MCF 10A (cell line): ENCODE results near the gene C1QL1. TPM values are rescaled to one million over a fixed set of nuclear protein-coding genes. Genes with fewer than 3 reads are reported as not detected.

Experiments
- BruUV-seq: library from RNA; stranded (reverse); fragments of 400-500 nt; replicated peaks from 2 replicates; lab custom pipeline; 2021; lab: Mats Ljungman, UMichigan
- CTCF ChIA-PET: fragments of 300-600 bp; sonication (Branson Sonifier 250); formaldehyde crosslinking; extraction: SDS; loops from one replicate; lab custom pipeline; 2021; ENCODE audit warnings: antibody characterized with exemption, inconsistent platforms; lab: Yijun Ruan, JAX
- POLR2A ChIA-PET: fragments of 300-600, 350-650 bp; sonication (Branson Sonifier 250); formaldehyde crosslinking; extraction: SDS; loops from one replicate; lab custom pipeline; 2020; ENCODE audit warnings: antibody characterized with exemption, inconsistent platforms; lab: Yijun Ruan, JAX
- DNase-seq: peaks from one replicate; pipeline ENCODE4 v3.0.0-alpha.2; 2018; ENCODE audit not compliant: unreplicated experiment
- H3K27ac Mint-ChIP-seq: one replicate; pipeline ENCODE4 v1.8.0; 2022; ENCODE audit warnings: mild to moderate bottlenecking, low read depth, mixed read lengths; ENCODE audit not compliant: unreplicated experiment
- H3K27me3 Mint-ChIP-seq: one replicate; pipeline ENCODE4 v1.8.0; 2022; ENCODE audit warnings: mixed read lengths; ENCODE audit not compliant: insufficient read depth, unreplicated experiment
- H3K36me3 Mint-ChIP-seq: one replicate; pipeline ENCODE4 v1.8.0; 2022; ENCODE audit warnings: mild to moderate bottlenecking, moderate library complexity, mixed read lengths; ENCODE audit not compliant: insufficient read depth, unreplicated experiment
- H3K4me1 Mint-ChIP-seq: one replicate; pipeline ENCODE4 v1.8.0; 2022; ENCODE audit warnings: mixed read lengths; ENCODE audit not compliant: insufficient read depth, unreplicated experiment
- H3K4me3 Mint-ChIP-seq: one replicate; pipeline ENCODE4 v1.8.0; 2022; ENCODE audit warnings: mild to moderate bottlenecking, moderate library complexity, mixed read lengths; ENCODE audit not compliant: unreplicated experiment
- H3K9me3 Mint-ChIP-seq: one replicate; pipeline ENCODE4 v1.8.0; 2022; ENCODE audit warnings: mixed read lengths; ENCODE audit not compliant: unreplicated experiment
- CTCF ChIP-seq: fragments of 200-600 bp; IDR thresholded peaks from one replicate; pipeline ENCODE4 v1.8.0; 2022; ENCODE audit warnings: antibody characterized with exemption, mild to moderate bottlenecking; ENCODE audit not compliant: unreplicated experiment
- intact Hi-C: fragments of 100-400 bp; cut with micrococcal nuclease; formaldehyde crosslinking; loops from 2 replicates; pipeline ENCODE4 v1.14.1; 2022
- total RNA-seq: library from RNA; stranded (reverse); gene quantifications from 2 replicates; pipeline ENCODE4 v1.2.3, GENCODE V29; 2022

The C1QL1 gene
- total RNA-seq, 1 experiment from 2014 or later = 0.96 TPM

- CTCF ChIA-PET = interaction anchor here (0.7 to 4.3 kb wide), 3 partner anchors 13 to 90 kb away, joined by 4 to 16 read pairs (median 13); no protein-coding TSS in a partner anchor
- no peaks in the 10 kb centered on the region for H3K9me3 Mint-ChIP-seq
- no TSS peak for BruUV-seq
- intact Hi-C loops = no loop called here
- H3K4me3 Mint-ChIP-seq = no peak overlapping the region
- no peaks in the 10 kb centered on the region for H3K36me3 Mint-ChIP-seq
- no peaks in the 10 kb centered on the region for H3K4me1 Mint-ChIP-seq
- H3K27ac Mint-ChIP-seq = no peak overlapping the region
- DNase-seq = no peak
- no peaks in the 10 kb centered on the region for H3K27me3 Mint-ChIP-seq
- POLR2A ChIA-PET = no interaction called here
- TF ChIP-seq CTCF = no peak
Measured at GRCh38 chr17:45008216-45008615, 40.1 kb upstream of the C1QL1 start.

- H3K4me3 Mint-ChIP-seq = no peak overlapping the region
- peak; percentile 5 for TF ChIP-seq CTCF
- intact Hi-C loops = loop anchor here (1.0 kb wide), 1 partner anchor 87 kb away; no protein-coding TSS in a partner anchor
- H3K4me1 Mint-ChIP-seq = no peaks in the 10 kb centered on the region
- POLR2A ChIA-PET = no interaction called here
- CTCF ChIA-PET = interaction anchor here (0.6 to 4.3 kb wide), 2 partner anchors 86 to 113 kb away, joined by 3 to 16 read pairs; no protein-coding TSS in a partner anchor
- H3K9me3 Mint-ChIP-seq = no peaks in the 10 kb centered on the region
- BruUV-seq = no TSS peak
- no peaks in the 10 kb centered on the region for H3K27me3 Mint-ChIP-seq
- H3K36me3 Mint-ChIP-seq = no peaks in the 10 kb centered on the region
- H3K27ac Mint-ChIP-seq = no peak overlapping the region
- DNase-seq = peak; percentile 27
Measured at GRCh38 chr17:45006927-45007461, 38.9 kb upstream of the C1QL1 start.

- no peaks in the 10 kb centered on the region for H3K9me3 Mint-ChIP-seq
- ChIA-PET CTCF (interaction anchor here (1.2 to 4.3 kb wide), 2 partner anchors 16 to 85 kb away, joined by 3 to 16 read pairs; no protein-coding TSS in a partner anchor), POLR2A (interaction anchor here (0.6 kb wide), 1 partner anchor 55 kb away, joined by 4 read pairs; no protein-coding TSS in a partner anchor)
- H3K4me1 Mint-ChIP-seq = no peaks in the 10 kb centered on the region
- DNase-seq = no peak
- TF ChIP-seq CTCF = no peak
- no peak overlapping the region for H3K27ac Mint-ChIP-seq
- no peak overlapping the region for H3K4me3 Mint-ChIP-seq
- no peaks in the 10 kb centered on the region for H3K27me3 Mint-ChIP-seq
- H3K36me3 Mint-ChIP-seq = no peaks in the 10 kb centered on the region
- intact Hi-C loops = loop anchor here (1.0 kb wide), 1 partner anchor 85 kb away; no protein-coding TSS in a partner anchor
- BruUV-seq = no TSS peak
Measured at GRCh38 chr17:45005700-45006099, 37.6 kb upstream of the C1QL1 start.

- Mint-ChIP-seq H3K9me3 (no peaks in the 10 kb centered on the region), H3K27ac (no peak overlapping the region), H3K27me3 (no peaks in the 10 kb centered on the region), H3K36me3 (no peaks in the 10 kb centered on the region), H3K4me3 (no peak overlapping the region), H3K4me1 (no peaks in the 10 kb centered on the region)
- DNase-seq = no peak
- POLR2A ChIA-PET = no interaction called here
- CTCF ChIA-PET = interaction anchor here (0.6 to 1.2 kb wide), 4 partner anchors 10 to 130 kb away, joined by 3 to 5 read pairs (median 3); no protein-coding TSS in a partner anchor
- no peak for TF ChIP-seq CTCF
- intact Hi-C loops = no loop called here
- no TSS peak for BruUV-seq
Measured at GRCh38 chr17:45004388-45004787, 36.3 kb upstream of the C1QL1 start.
